Measurements from ENCODE around the gene GLG1. TPM values are rescaled to one million over a fixed set of nuclear protein-coding genes. Genes with fewer than 3 reads are reported as not detected.
"Not testable (repeated sequence)": the region's sequence is repeated elsewhere in the genome, so short reads cannot be mapped to it uniquely, and the experiment has no call there.

GLG1 gene
- total RNA-seq, 1 experiment from 2014 or later, result 61.4 TPM

GRCh38 chr16:74573622-74574021 lies 33.3 kb downstream of the GLG1 start:
- no peak for DNase-seq
- Histone ChIP-seq H3K4me3 (ENCODE audit: insufficient read depth, low read depth, low read length) (no peak overlapping the region), H3K27me3 (ENCODE audit: control insufficient read depth, insufficient read depth, low read length) (no peaks in the 10 kb centered on the region), H3K36me3 (replicated peaks; ENCODE audit: control insufficient read depth, insufficient read depth, low read length) (no peaks in the 10 kb centered on the region)

GRCh38 chr16:74570412-74571301 lies 36.3 kb downstream of the GLG1 start:
- DNase-seq, result no peak
- Histone ChIP-seq H3K27me3 (ENCODE audit: control insufficient read depth, insufficient read depth, low read length) (no peaks in the 10 kb centered on the region), H3K36me3 (replicated peaks; ENCODE audit: control insufficient read depth, insufficient read depth, low read length) (no peaks in the 10 kb centered on the region), H3K4me3 (ENCODE audit: insufficient read depth, low read depth, low read length) (no peak overlapping the region)

GRCh38 chr16:74568961-74569631 lies 37.8 kb downstream of the GLG1 start:
- no peak overlapping the region for H3K4me3 ChIP-seq (ENCODE audit: insufficient read depth, low read depth, low read length)

GRCh38 chr16:74567901-74568300 lies 39.0 kb downstream of the GLG1 start:
- H3K4me3 ChIP-seq (ENCODE audit: insufficient read depth, low read depth, low read length), result no peak overlapping the region
- no peak for DNase-seq
- no peaks in the 10 kb centered on the region for H3K27me3 ChIP-seq (ENCODE audit: control insufficient read depth, insufficient read depth, low read length)
- H3K36me3 ChIP-seq (replicated peaks; ENCODE audit: control insufficient read depth, insufficient read depth, low read length), result no peaks in the 10 kb centered on the region

More at GRCh38 chr16:74568961-74569631, 37.8 kb downstream of the GLG1 start:
- Histone ChIP-seq H3K36me3 (replicated peaks; ENCODE audit: control insufficient read depth, insufficient read depth, low read length) (no peaks in the 10 kb centered on the region), H3K27me3 (ENCODE audit: control insufficient read depth, insufficient read depth, low read length) (no peaks in the 10 kb centered on the region)
- no peak for DNase-seq

GRCh38 chr16:74565378-74565777 lies 41.5 kb downstream of the GLG1 start:
- H3K27me3 ChIP-seq (ENCODE audit: control insufficient read depth, insufficient read depth, low read length), result no peaks in the 10 kb centered on the region
- no peaks in the 10 kb centered on the region for H3K36me3 ChIP-seq (replicated peaks; ENCODE audit: control insufficient read depth, insufficient read depth, low read length)
- H3K4me3 ChIP-seq (ENCODE audit: insufficient read depth, low read depth, low read length), result no peak overlapping the region
- no peak for DNase-seq

GRCh38 chr16:74564451-74564984 lies 42.4 kb downstream of the GLG1 start:
- no peaks in the 10 kb centered on the region for H3K36me3 ChIP-seq (replicated peaks; ENCODE audit: control insufficient read depth, insufficient read depth, low read length)
- DNase-seq, result no peak

GRCh38 chr16:74563828-74564263 lies 43.1 kb downstream of the GLG1 start:
- H3K36me3 ChIP-seq (replicated peaks; ENCODE audit: control insufficient read depth, insufficient read depth, low read length), result no peaks in the 10 kb centered on the region
- no peaks in the 10 kb centered on the region for H3K27me3 ChIP-seq (ENCODE audit: control insufficient read depth, insufficient read depth, low read length)
- DNase-seq, result no peak
- no peak overlapping the region for H3K4me3 ChIP-seq (ENCODE audit: insufficient read depth, low read depth, low read length)

More at GRCh38 chr16:74564451-74564984, 42.4 kb downstream of the GLG1 start:
- Histone ChIP-seq H3K4me3 (ENCODE audit: insufficient read depth, low read depth, low read length) (no peak overlapping the region), H3K27me3 (ENCODE audit: control insufficient read depth, insufficient read depth, low read length) (no peaks in the 10 kb centered on the region)

GRCh38 chr16:74562117-74562516 lies 44.8 kb downstream of the GLG1 start:
- Histone ChIP-seq H3K27me3 (ENCODE audit: control insufficient read depth, insufficient read depth, low read length) (no peaks in the 10 kb centered on the region), H3K36me3 (replicated peaks; ENCODE audit: control insufficient read depth, insufficient read depth, low read length) (no peaks in the 10 kb centered on the region), H3K4me3 (ENCODE audit: insufficient read depth, low read depth, low read length) (no peak overlapping the region)
- no peak for DNase-seq

GRCh38 chr16:74561626-74562025 lies 45.3 kb downstream of the GLG1 start:
- Histone ChIP-seq H3K27me3 (ENCODE audit: control insufficient read depth, insufficient read depth, low read length) (no peaks in the 10 kb centered on the region), H3K4me3 (ENCODE audit: insufficient read depth, low read depth, low read length) (no peak overlapping the region), H3K36me3 (replicated peaks; ENCODE audit: control insufficient read depth, insufficient read depth, low read length) (no peaks in the 10 kb centered on the region)
- no peak for DNase-seq

GRCh38 chr16:74560912-74561311 lies 46.0 kb downstream of the GLG1 start:
- DNase-seq, result no peak
- Histone ChIP-seq H3K27me3 (ENCODE audit: control insufficient read depth, insufficient read depth, low read length) (no peaks in the 10 kb centered on the region), H3K4me3 (ENCODE audit: insufficient read depth, low read depth, low read length) (no peak overlapping the region), H3K36me3 (replicated peaks; ENCODE audit: control insufficient read depth, insufficient read depth, low read length) (no peaks in the 10 kb centered on the region)

GRCh38 chr16:74558873-74559272 lies 48.0 kb downstream of the GLG1 start:
- no peak overlapping the region for H3K4me3 ChIP-seq (ENCODE audit: insufficient read depth, low read depth, low read length)
- DNase-seq, result no peak
- no peaks in the 10 kb centered on the region for H3K36me3 ChIP-seq (replicated peaks; ENCODE audit: control insufficient read depth, insufficient read depth, low read length)
- no peaks in the 10 kb centered on the region for H3K27me3 ChIP-seq (ENCODE audit: control insufficient read depth, insufficient read depth, low read length)

- no peaks in the 10 kb centered on the region for H3K27me3 ChIP-seq (ENCODE audit: control insufficient read depth, insufficient read depth, low read length)
- no peak for DNase-seq
- H3K36me3 ChIP-seq (replicated peaks; ENCODE audit: control insufficient read depth, insufficient read depth, low read length), result no peaks in the 10 kb centered on the region
- H3K4me3 ChIP-seq (ENCODE audit: insufficient read depth, low read depth, low read length), result no peak overlapping the region
These were observed 49.6 kb downstream of the GLG1 start for GRCh38 chr16:74557275-74557674.

- no peaks in the 10 kb centered on the region for H3K27me3 ChIP-seq (ENCODE audit: control insufficient read depth, insufficient read depth, low read length)
- no peak overlapping the region for H3K4me3 ChIP-seq (ENCODE audit: insufficient read depth, low read depth, low read length)
- H3K36me3 ChIP-seq (replicated peaks; ENCODE audit: control insufficient read depth, insufficient read depth, low read length), result no peaks in the 10 kb centered on the region
- DNase-seq, result no peak
These were observed 50.5 kb downstream of the GLG1 start for GRCh38 chr16:74556375-74556922.

- H3K27me3 ChIP-seq (ENCODE audit: control insufficient read depth, insufficient read depth, low read length); H3K36me3 ChIP-seq (replicated peaks; ENCODE audit: control insufficient read depth, insufficient read depth, low read length); H3K4me3 ChIP-seq (ENCODE audit: insufficient read depth, low read depth, low read length); DNase-seq: not testable (repeated sequence)
These were observed 54.6 kb downstream of the GLG1 start for GRCh38 chr16:74552357-74552756.
